ENCODE measurements around the gene DENND1B.
"Not testable (repeated sequence)": the region's sequence is repeated elsewhere in the genome, so short reads cannot be mapped to it uniquely, and the experiment has no call there.

DENND1B gene

DNA sequence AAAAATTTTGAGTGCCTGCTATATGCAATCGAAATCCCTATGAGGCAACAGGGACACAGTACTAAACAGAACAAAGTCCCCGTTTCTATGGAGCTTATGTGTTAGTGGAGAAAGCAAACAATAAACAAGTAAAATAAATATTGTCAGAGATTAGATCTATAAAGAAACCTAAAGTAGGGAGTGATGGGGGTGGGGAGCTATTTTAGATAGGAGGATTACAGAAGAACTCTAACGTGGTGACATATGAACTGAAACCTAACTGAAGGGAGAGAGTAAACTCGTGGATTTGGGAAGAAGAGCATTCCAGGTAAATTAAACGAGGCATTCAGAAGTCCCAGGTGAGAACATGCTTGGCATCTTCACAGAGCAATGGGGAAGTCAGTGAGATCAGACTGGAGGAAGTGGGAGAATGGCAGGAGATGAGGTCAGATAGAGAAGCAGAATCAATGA, 154.5 kb downstream of the DENND1B start:
- H3K36me3 Mint-ChIP-seq = peaks cover 3% of the 10 kb centered on the region
- no peak overlapping the region for H3K4me3 Mint-ChIP-seq
- no peak overlapping the region for H3K27ac Mint-ChIP-seq
- H3K9me3 Mint-ChIP-seq (ENCODE audit: low read depth) = no peaks in the 10 kb centered on the region
- H3K4me1 Mint-ChIP-seq (ENCODE audit: low read depth) = no peaks in the 10 kb centered on the region
- H3K27me3 Mint-ChIP-seq = no peaks in the 10 kb centered on the region

DNA sequence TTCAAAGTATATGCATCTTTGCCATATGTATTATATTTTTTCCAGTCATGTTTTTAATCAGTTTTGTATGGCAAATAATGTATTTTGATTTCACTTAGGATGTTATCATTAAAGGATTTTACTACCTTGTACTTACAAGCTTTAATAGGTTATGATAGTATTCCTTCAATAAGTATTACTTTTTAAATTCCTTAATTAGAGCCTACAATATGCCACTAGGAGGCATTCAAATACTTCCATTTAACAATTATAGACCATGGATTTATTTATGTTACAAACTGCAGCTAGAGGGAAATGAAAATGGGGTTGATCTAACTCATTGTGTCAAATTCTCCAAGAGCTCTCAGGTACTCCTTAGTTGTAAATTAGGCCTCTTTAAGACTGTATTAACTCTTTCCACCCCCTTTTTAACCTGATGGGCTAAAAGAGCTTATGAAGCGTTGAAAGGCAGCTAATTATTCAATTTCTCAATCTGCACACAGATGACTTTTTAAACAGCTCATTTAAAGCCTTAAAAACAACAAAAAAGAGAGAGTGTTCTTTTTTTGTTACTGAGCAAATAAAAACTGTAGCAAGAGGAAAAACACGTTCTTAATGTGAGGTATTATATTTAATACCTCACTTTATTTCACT, 156.2 kb downstream of the DENND1B start:
- Mint-ChIP-seq H3K9me3 (ENCODE audit: low read depth) (no peaks in the 10 kb centered on the region), H3K27me3 (no peaks in the 10 kb centered on the region), H3K36me3 (no peaks in the 10 kb centered on the region), H3K4me1 (ENCODE audit: low read depth) (no peaks in the 10 kb centered on the region), H3K27ac (no peak overlapping the region), H3K4me3 (no peak overlapping the region)

DNA sequence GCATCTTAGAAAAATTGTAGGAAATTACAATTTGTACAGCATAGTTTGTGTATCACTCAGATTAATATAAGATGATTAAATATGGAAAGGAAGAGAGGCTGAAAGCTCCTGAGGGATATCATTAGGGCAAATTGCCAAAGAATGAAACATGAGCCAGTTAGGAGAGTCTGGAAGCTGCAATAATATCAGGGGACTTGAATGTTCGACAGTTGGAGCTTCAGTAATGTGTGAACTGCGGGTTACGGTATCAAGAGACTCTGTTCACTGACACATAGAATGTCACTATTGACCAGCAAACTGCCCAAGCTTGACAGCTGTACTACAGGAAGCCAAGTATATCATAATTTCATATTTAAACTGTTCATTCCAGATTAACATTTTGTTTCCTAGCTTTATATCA, 157.2 kb downstream of the DENND1B start:
- Mint-ChIP-seq H3K4me1 (ENCODE audit: low read depth) (no peaks in the 10 kb centered on the region), H3K9me3 (ENCODE audit: low read depth) (no peaks in the 10 kb centered on the region)

DNA sequence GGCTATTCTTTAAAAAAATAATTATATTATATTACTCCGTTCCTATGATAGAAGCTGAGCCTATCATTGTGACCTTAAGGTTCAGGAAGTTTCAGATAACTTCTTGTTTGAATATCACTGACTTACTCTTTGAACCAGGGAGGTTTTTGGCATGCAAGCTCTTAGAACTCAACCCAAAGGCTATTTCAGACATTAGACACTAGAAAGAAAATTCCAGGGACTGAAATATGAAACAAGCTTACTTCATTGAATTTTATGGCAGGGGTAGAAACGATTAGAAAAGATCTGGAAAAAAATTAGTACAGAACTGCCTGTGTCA, 159.6 kb downstream of the DENND1B start:
- Mint-ChIP-seq H3K36me3 (no peaks in the 10 kb centered on the region), H3K4me3 (no peak overlapping the region), H3K4me1 (ENCODE audit: low read depth) (no peaks in the 10 kb centered on the region), H3K27ac (no peak overlapping the region), H3K27me3 (no peaks in the 10 kb centered on the region), H3K9me3 (ENCODE audit: low read depth) (no peaks in the 10 kb centered on the region)

More for the DNA sequence above, 157.2 kb downstream of the DENND1B start:
- Mint-ChIP-seq H3K27ac (no peak overlapping the region), H3K27me3 (no peaks in the 10 kb centered on the region), H3K36me3 (no peaks in the 10 kb centered on the region), H3K4me3 (no peak overlapping the region)

DNA sequence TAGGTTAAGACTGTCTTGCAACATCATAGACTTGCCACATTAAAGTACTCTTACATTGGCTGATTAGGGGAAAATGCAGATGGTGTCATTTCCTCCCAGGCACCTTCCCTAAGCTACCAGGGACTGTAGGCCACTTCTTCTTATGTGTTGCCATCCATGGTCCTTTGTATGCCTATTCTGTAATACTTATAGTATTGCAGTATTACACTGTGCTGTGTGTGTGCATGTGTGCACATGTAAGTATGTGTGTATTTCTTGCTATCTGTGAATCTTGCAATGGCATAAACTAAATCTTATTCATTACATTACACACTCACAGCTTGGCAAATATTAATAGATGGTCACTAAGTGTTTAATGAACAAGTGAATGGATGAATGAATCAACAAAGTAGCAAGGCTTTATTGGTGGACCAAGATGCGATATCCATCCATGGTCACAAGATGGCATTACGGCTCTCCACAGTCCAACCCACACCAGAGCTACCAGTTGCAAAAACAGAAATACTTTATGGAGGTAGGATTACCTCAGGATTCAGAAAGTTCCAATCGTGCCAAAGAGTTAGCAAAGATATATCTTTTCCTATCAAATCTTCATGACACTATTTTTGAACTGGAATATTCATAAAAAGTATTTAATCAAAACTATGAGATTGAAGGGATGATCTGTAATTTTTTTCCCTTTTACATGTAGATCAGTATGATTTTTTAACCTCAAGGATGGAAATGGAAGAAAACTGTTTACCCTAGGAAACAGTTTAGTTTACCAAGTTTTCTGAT, 160.2 kb downstream of the DENND1B start:
- H3K36me3 Mint-ChIP-seq = no peaks in the 10 kb centered on the region

DNA sequence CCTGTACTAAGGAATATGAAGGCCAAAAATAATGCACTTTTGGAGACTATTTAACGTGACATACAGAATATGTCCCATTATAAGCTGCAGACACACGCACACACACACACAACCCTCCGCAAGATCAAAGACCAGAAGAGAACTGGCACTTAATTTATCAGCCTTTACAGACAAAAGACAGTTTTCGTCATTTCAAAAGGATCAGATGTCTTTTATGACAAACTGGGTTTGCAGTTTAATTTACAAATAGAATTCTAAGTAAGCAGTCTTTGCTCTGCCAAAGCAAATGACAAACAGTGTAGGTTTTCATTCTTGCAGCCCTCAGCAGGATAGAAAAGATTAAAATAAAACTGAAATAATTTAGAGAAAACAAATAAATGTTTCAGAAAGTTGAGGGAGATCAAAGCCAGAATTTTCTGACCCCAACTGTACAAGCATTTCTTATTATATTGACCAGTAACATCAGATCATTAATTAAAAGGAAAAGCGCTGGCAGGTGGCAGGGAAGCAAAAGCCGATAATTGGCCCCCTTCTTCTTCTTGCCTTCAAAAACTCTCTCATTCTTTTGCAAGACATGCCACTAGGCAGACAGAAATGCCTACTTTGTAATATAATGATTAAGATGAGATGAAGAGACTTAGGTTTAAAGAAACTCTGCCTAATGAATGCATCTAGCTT, 169.0 kb downstream of the DENND1B start:
- H3K36me3 Mint-ChIP-seq = peaks cover 2% of the 10 kb centered on the region
- no peaks in the 10 kb centered on the region for H3K27me3 Mint-ChIP-seq
- H3K27ac Mint-ChIP-seq = no peak overlapping the region
- H3K9me3 Mint-ChIP-seq (ENCODE audit: low read depth) = no peaks in the 10 kb centered on the region
- no peak overlapping the region for H3K4me3 Mint-ChIP-seq
- no peaks in the 10 kb centered on the region for H3K4me1 Mint-ChIP-seq (ENCODE audit: low read depth)

More for the DNA sequence above, 160.2 kb downstream of the DENND1B start:
- Mint-ChIP-seq H3K27ac (no peak overlapping the region), H3K27me3 (no peaks in the 10 kb centered on the region), H3K9me3 (ENCODE audit: low read depth) (no peaks in the 10 kb centered on the region), H3K4me1 (ENCODE audit: low read depth) (no peaks in the 10 kb centered on the region), H3K4me3 (no peak overlapping the region)

DNA sequence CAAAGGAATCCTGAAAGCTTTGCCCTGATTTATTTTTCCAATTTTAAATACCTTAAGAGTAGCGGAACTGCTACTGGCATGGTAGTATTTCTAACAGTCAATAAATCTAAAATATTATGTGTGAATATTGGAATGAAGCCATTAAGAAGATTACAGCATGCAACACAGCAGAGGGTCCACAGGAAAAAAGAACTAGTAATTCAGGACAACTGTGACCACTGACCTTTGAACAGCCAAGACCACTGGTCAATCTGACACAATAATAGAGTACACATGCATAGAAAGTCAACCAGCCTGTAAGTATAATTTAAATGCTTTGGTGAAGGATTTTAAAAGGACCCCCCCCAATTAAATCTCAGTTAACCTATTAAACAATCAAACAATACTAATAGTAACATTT, 171.0 kb downstream of the DENND1B start:
- H3K4me3 Mint-ChIP-seq = no peak overlapping the region
- H3K4me1 Mint-ChIP-seq (ENCODE audit: low read depth) = no peaks in the 10 kb centered on the region
- peaks cover 5% of the 10 kb centered on the region for H3K36me3 Mint-ChIP-seq
- H3K9me3 Mint-ChIP-seq (ENCODE audit: low read depth) = no peaks in the 10 kb centered on the region
- H3K27ac Mint-ChIP-seq = no peak overlapping the region
- no peaks in the 10 kb centered on the region for H3K27me3 Mint-ChIP-seq

DNA sequence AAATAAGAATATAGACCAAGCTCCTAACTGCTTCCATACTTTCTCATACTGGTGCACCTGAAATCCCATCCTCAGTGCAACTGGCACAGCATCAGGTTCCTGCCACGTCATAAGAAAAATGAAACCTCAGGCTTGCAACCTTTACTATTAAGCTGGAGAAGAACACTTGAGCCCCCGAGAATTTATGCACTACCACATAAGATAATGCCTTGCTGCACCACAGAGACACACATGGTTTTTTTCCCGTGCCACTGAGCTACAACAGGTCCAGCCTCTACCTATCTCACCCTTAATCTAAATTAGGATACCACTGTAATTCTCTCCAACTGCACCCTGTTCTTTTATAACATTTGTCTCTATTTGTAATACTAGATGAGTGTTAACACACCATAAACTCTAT, 174.5 kb downstream of the DENND1B start:
- Mint-ChIP-seq H3K4me3 (no peak overlapping the region), H3K27ac (no peak overlapping the region)

DNA sequence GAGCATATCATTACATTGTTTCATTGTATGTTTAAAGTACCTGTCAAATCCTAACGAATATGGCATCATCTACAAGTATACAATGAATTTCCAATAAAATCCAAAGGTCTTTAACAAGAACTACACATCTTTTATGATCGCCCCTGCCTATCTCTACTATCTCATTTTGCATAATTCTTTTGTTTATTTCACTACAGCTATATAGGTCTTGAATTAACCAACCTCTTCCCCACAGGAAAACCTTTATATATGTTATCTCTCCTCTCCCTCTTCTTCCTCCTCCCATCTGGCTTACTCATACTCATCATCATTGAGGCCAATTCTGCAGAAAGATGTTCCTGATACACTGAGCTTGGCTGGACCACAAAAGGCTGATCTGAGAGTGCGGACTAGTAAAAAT, 175.5 kb downstream of the DENND1B start:
- Mint-ChIP-seq H3K9me3 (ENCODE audit: low read depth) (no peaks in the 10 kb centered on the region), H3K27me3 (no peaks in the 10 kb centered on the region), H3K4me3 (no peak overlapping the region), H3K36me3 (peaks cover 10% of the 10 kb centered on the region), H3K4me1 (ENCODE audit: low read depth) (no peaks in the 10 kb centered on the region), H3K27ac (no peak overlapping the region)

More for the DNA sequence above, 174.5 kb downstream of the DENND1B start:
- no peaks in the 10 kb centered on the region for H3K27me3 Mint-ChIP-seq
- no peaks in the 10 kb centered on the region for H3K4me1 Mint-ChIP-seq (ENCODE audit: low read depth)
- H3K9me3 Mint-ChIP-seq (ENCODE audit: low read depth) = no peaks in the 10 kb centered on the region
- peaks cover 7% of the 10 kb centered on the region for H3K36me3 Mint-ChIP-seq

DNA sequence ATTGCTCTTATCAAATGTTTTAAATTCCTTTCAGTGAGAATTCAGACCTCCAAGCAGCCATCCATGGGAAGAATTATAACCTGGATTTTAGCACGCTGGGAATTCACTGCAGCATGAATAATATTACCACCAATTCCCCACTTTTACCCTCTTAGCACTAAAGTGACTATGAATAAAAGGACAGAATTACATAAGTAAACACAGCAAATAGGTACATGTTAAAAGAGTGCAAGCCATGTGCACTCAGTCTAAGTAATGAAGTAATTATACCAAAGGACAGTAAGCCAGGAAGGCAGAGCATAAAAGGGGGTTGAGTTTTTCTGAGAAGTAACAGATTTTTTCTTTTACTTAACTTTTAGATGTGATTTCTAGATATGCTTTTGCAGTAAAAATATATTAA, 176.3 kb downstream of the DENND1B start:
- Mint-ChIP-seq H3K4me3 (no peak overlapping the region), H3K27me3 (no peaks in the 10 kb centered on the region), H3K4me1 (ENCODE audit: low read depth) (no peaks in the 10 kb centered on the region), H3K9me3 (ENCODE audit: low read depth) (no peaks in the 10 kb centered on the region), H3K36me3 (peaks cover 10% of the 10 kb centered on the region), H3K27ac (no peak overlapping the region)

DNA sequence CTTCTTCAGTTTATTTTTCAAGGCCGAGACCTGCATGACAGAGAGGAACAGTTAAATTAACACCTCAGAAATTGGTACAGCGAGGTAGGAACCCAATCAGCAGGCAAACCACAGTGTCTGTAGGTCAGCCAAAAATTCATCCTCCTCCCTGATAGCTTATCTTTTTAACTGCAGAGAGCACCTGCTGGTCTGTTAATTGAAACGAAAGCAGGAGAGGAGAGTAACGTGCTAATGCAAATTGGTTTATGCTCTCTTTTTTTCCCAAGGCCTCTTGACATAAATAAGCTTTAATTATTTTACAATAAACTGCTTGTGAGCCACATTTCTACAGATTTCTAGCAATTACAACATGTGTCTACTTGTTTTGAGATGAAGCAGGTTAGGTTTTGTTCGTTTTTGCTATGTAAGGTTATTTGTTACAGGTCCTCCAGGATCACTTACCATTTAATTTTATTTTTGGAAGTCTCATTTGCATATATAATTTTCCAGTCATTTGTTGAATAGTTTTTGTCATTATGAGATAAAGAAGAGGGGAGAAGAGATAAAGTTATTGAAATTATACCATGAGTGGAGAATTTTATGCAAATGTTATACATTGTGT, 179.9 kb downstream of the DENND1B start:
- Mint-ChIP-seq H3K27me3 (no peaks in the 10 kb centered on the region), H3K4me1 (ENCODE audit: low read depth) (no peaks in the 10 kb centered on the region), H3K9me3 (ENCODE audit: low read depth) (no peaks in the 10 kb centered on the region), H3K27ac (no peak overlapping the region), H3K4me3 (no peak overlapping the region), H3K36me3 (peaks cover 9% of the 10 kb centered on the region)

DNA sequence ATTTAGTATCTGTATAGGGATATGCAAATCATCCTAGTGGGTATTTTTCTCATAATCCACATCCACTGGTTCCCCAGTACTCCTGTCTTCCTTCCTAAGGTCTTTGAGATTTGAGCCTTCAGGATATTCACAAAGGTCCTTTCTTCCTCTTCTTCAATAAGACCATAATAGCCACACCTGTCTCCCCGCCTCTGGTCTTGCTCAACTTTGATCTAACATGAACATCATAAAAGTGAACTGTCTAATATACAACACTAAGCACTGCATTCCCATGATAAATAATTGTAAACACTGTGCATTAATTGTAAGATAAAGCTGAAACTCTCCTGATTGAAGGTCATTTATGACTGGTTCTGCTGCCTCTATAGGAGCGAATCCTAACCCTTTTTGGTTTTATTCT, 184.6 kb downstream of the DENND1B start:
- no peak overlapping the region for H3K4me3 Mint-ChIP-seq
- peaks cover 15% of the 10 kb centered on the region for H3K36me3 Mint-ChIP-seq
- no peaks in the 10 kb centered on the region for H3K27me3 Mint-ChIP-seq
- H3K27ac Mint-ChIP-seq = no peak overlapping the region
- no peaks in the 10 kb centered on the region for H3K4me1 Mint-ChIP-seq (ENCODE audit: low read depth)
- H3K9me3 Mint-ChIP-seq (ENCODE audit: low read depth) = no peaks in the 10 kb centered on the region

DNA sequence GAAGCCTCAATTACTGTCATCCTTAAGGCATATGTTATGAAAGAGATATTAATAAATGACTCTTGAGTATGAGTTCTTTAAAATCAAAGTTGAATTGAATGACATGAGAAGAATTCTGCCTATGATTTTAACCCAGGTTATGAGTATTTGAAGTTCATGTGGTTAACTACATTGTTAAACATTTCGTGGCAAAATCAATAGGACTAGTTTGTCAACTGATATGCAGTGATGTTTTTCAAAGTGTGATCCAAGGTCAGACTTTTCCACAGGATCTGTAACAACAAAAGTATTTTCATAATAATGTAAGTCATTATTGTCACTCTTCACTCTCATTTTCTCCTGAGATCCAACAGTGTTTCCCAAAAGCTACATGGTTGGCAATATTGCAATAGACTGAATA, 189.5 kb downstream of the DENND1B start:
- Mint-ChIP-seq H3K4me3 (no peak overlapping the region), H3K27me3 (no peaks in the 10 kb centered on the region), H3K9me3 (ENCODE audit: low read depth) (no peaks in the 10 kb centered on the region), H3K27ac (no peak overlapping the region), H3K36me3 (peaks cover 16% of the 10 kb centered on the region), H3K4me1 (ENCODE audit: low read depth) (no peaks in the 10 kb centered on the region)

DNA sequence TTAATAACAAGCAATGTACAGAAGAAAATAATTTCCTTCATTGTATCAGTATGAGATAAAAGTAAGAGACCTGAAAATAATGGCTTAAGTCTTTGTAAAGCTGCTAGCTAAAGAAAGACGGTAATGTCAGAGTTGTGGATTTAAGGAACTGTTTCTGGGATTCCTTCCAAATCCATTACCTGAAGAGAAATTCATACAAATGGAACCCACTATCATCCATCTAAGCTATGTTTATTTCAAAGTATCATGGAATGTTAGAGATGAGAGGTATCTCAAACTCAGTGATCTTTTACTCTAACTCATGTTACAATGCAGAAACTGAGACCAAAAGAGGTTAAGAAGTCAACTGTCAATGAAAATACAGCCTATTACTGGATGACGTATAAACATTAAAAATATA, 197.7 kb downstream of the DENND1B start:
- Mint-ChIP-seq H3K9me3 (ENCODE audit: low read depth) (no peaks in the 10 kb centered on the region), H3K36me3 (peaks cover 31% of the 10 kb centered on the region), H3K27me3 (no peaks in the 10 kb centered on the region), H3K27ac (no peak overlapping the region), H3K4me1 (ENCODE audit: low read depth) (no peaks in the 10 kb centered on the region), H3K4me3 (no peak overlapping the region)

DNA sequence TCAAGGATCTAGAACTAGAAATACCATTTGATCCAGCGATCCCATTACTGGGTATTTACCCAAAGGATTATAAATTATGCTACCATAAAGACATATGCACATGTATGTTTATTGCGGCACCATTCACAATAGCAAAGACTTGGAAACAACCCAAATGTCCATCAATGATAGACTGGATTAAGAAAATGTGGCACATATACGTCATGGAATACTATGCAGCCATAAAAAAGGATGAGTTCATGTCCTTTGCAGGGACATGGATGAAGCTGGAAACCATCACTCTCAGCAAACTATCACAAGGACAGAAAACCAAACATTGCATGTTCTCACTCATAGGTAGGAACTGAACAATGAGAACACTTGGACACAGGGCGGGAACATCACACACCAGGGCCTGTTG, 199.7 kb downstream of the DENND1B start:
- H3K4me3 Mint-ChIP-seq; H3K27me3 Mint-ChIP-seq; H3K4me1 Mint-ChIP-seq (ENCODE audit: low read depth); H3K27ac Mint-ChIP-seq; H3K9me3 Mint-ChIP-seq (ENCODE audit: low read depth): not testable (repeated sequence)
- H3K36me3 Mint-ChIP-seq = peaks cover 45% of the 10 kb centered on the region

Measured in activated naive CD8-positive, alpha-beta T cell (primary cell).